T-helper 17 cell (primary cell): ENCODE data around the gene LYST. TPM values are rescaled to one million over a fixed set of nuclear protein-coding genes. Genes with fewer than 3 reads are reported as not detected.
A peak's percentile ranks its signal among the peaks of the same experiment; 100 is the strongest.
"Not testable (repeated sequence)": the region's sequence is repeated elsewhere in the genome, so short reads cannot be mapped to it uniquely, and the experiment has no call there.

Experiments used
- ATAC-seq: fragments of 150-1000 bp; cut with Tn5 transposase; 2 replicates; pipeline ENCODE4 v1.10.0; 2021; ENCODE audit warnings: mild to moderate bottlenecking, moderate library complexity
- DNase-seq, 3 donors: peaks; one replicate each; pipeline versions ENCODE4 v3.0.0 to v3.0.0-alpha.2; 2020 to 2021
- H3K9me3 ChIP-seq: one replicate; pipeline ENCODE4 v1.7.0; 2013; ENCODE audit warnings: low read length, mild to moderate bottlenecking; ENCODE audit not compliant: control insufficient read depth, poor library complexity, severe bottlenecking
- H3K27ac Mint-ChIP-seq: one replicate; pipeline ENCODE4 v1.8.0; 2022; ENCODE audit warnings: mild to moderate bottlenecking, moderate library complexity, mixed read lengths
- H3K27me3 Mint-ChIP-seq: one replicate; pipeline ENCODE4 v1.8.0; 2022; ENCODE audit warnings: mixed read lengths
- H3K36me3 Mint-ChIP-seq: one replicate; pipeline ENCODE4 v1.8.0; 2022; ENCODE audit warnings: low read depth, mixed read lengths
- H3K4me1 Mint-ChIP-seq: one replicate; pipeline ENCODE4 v1.8.0; 2022; ENCODE audit warnings: mild to moderate bottlenecking, mixed read lengths
- H3K4me3 Mint-ChIP-seq: one replicate; pipeline ENCODE4 v1.8.0; 2022; ENCODE audit warnings: mild to moderate bottlenecking, moderate library complexity, mixed read lengths
- total RNA-seq, 4 donors: library from RNA in 2 of 4; stranded (reverse) in 2 of 4; gene quantifications; one replicate each; pipeline ENCODE4 v1.2.3 and lab custom pipeline; 2022 to 2026

LYST gene
- total RNA-seq, 2 donors from 2014 or later, result 24.5 to 29.6 TPM

DNA sequence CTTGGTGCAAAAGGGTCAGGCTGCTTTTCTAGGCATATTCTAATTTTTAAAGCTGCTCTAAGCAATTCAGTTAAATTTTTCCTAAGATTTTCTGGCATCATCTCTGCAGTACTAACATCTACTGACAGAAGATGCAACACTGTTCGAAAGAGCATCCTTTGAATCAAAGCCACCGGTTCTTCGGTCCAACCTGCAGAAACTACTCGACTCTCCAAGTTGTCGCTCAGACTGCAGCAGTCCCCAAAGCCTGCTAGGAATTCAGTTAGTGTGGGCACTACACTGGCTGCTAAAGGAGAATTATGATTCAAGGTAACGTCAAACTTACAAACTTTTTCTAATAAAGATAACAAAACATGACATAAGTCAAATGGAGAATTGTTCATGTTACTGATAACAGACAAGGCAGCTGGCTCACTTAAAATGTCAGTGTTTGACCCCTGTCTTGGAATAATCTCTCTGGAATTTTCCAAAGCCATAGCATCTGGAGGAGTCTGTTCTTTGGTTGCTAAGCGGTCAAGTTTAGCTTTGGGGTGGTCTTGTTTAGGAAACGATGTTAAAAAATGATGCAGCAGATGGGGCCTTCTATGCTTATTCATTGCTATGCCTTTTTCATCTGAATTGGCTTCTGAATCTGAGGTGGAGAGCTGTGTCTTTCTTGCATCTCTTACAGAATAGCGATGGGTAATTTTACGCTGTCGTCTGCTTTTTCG is 56.9 kb downstream of the LYST start:
- no peaks in the 10 kb centered on the region for H3K4me1 Mint-ChIP-seq
- H3K27ac Mint-ChIP-seq, result no peak overlapping the region
- ATAC-seq (no peak), DNase-seq (no peak)
- no peaks in the 10 kb centered on the region for H3K27me3 Mint-ChIP-seq
- H3K9me3 ChIP-seq, result no peaks in the 10 kb centered on the region
- no peak overlapping the region for H3K4me3 Mint-ChIP-seq
- H3K36me3 Mint-ChIP-seq, result peaks cover 6% of the 10 kb centered on the region

DNA sequence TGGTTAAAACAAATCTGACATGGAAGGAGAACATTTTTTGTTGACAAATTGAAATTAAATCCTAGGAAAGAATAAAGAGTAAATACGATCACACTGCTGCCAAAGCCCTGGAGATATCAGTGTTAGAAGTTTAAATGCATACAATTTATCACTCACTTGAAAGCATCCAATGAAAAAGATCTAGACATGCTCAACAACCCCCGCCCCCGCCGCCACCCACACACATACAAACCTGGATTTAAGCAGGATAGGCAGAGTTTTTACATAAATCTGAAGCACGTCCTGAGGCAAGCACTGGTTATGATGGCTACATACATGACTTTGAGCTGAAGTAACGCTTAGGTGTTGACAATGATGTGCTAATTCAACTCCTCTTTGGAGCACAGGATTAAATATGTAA is 58.5 kb downstream of the LYST start:
- no peaks in the 10 kb centered on the region for H3K4me1 Mint-ChIP-seq
- no peaks in the 10 kb centered on the region for H3K27me3 Mint-ChIP-seq
- H3K36me3 Mint-ChIP-seq, result peaks cover 8% of the 10 kb centered on the region
- no peak overlapping the region for H3K4me3 Mint-ChIP-seq
- ATAC-seq (no peak), DNase-seq (no peak)
- H3K27ac Mint-ChIP-seq, result no peak overlapping the region
- no peaks in the 10 kb centered on the region for H3K9me3 ChIP-seq

DNA sequence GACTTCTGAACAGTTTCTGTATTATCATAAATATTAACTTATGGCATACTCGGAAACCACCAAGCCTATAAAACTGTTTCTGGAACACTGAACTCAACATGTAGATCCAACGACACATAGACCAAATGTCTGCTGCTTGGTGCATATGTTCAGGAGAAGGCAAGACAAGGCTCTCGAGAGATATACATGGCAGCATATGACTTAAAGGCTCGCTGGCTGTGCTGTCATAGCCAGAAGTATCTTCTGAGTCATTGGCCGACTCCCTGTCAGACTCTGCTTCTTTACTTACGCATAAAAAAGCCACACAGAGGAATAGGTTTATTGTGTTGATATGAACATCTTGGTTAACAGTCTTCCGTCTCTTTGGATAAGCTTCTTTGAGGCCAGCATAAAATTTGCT is 60.6 kb downstream of the LYST start:
- no peak for ATAC-seq
- Mint-ChIP-seq H3K36me3 (peaks cover 8% of the 10 kb centered on the region), H3K4me1 (no peaks in the 10 kb centered on the region), H3K4me3 (no peak overlapping the region), H3K27ac (no peak overlapping the region), H3K27me3 (no peaks in the 10 kb centered on the region)
- DNase-seq, result no peak
- H3K9me3 ChIP-seq, result no peaks in the 10 kb centered on the region

DNA sequence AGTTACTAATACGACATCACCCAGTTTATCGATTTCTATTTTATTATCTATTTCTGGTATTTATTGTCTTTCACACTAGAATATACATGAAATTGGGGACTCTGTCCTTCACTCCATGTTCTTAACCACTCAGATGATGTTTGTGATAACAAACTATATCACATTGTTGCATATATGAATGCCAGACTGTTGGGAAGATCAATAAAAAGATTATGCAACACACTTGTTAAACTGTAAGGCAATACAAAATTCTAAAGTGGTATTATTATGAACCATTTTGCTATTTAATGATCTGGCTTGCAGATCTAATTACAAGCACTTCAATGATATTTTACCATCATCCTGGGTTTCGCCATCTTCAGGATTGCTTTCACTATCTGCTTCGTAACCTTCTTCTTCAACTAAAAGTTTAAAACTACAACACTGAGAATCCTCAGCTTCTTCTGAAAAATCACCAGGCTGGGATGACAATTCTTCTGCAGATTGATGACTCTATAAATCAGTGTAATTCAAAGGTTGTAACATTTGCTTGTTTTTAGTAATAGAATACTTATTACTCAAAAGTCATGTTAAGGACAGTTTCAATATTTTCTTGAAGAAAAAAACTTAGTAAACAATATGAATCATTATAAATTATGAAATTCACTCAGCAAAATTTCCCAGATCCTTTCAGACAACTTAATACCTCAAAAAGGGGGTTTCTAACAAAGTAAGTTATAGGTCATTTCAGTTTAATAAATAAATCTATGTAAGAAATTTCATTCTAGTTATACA is 63.9 kb downstream of the LYST start:
- H3K9me3 ChIP-seq, result no peaks in the 10 kb centered on the region
- peaks cover 3% of the 10 kb centered on the region for H3K36me3 Mint-ChIP-seq
- H3K4me3 Mint-ChIP-seq, result no peak overlapping the region
- ATAC-seq (no peak), DNase-seq (no peak)
- H3K4me1 Mint-ChIP-seq, result no peaks in the 10 kb centered on the region
- H3K27me3 Mint-ChIP-seq, result no peaks in the 10 kb centered on the region
- peak overlapping the region; percentile 24 for H3K27ac Mint-ChIP-seq

DNA sequence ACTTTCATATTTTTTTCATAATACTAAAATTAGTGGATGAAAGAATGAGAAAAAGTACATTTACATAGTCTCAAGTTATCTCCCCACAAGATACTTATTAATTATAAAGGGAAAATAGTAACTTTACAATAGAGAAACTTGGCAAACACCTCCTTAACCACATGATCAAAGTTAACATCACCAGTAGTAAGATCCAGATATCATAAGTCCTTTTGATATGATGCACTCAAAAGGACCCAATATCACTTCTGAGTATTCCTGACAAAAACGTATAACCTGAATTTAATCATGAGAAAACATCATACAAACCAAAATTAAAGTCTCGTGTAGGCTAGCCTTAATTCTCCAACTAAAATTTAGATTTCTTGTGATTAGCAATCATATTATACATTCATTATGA is 67.4 kb downstream of the LYST start:
- Mint-ChIP-seq H3K27ac (no peak overlapping the region), H3K4me1 (no peaks in the 10 kb centered on the region), H3K27me3 (no peaks in the 10 kb centered on the region), H3K36me3 (no peaks in the 10 kb centered on the region), H3K4me3 (no peak overlapping the region)
- DNase-seq (no peak), ATAC-seq (no peak)
- no peaks in the 10 kb centered on the region for H3K9me3 ChIP-seq

DNA sequence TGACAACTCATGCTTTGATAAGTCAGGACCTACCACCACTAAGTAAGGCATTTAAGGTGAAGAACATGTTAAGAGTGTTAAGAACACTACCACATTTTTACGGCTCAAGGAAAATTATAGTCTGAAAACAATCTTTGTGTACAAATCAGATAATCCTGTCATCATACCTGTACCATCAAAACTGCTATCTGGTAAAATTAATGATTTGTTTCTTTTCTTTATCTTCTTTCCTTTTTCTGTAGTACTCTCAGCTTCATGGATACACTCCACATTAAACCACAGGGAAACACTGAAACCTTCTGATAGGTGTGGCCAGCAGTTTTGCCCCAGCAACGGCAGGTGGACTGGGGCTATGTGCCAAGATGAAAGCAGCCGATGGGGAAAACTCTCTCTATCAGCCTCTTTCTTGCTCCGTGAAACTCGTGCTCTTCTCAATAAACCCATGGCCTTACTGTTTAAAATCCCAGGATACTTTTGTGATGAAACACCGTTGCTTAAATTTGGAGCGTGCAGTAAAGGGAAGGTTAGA is 75.1 kb downstream of the LYST start:
- Mint-ChIP-seq H3K4me3 (no peak overlapping the region), H3K27ac (no peak overlapping the region), H3K36me3 (no peaks in the 10 kb centered on the region), H3K27me3 (no peaks in the 10 kb centered on the region), H3K4me1 (no peaks in the 10 kb centered on the region)
- ATAC-seq (no peak), DNase-seq (no peak)
- H3K9me3 ChIP-seq, result no peaks in the 10 kb centered on the region

DNA sequence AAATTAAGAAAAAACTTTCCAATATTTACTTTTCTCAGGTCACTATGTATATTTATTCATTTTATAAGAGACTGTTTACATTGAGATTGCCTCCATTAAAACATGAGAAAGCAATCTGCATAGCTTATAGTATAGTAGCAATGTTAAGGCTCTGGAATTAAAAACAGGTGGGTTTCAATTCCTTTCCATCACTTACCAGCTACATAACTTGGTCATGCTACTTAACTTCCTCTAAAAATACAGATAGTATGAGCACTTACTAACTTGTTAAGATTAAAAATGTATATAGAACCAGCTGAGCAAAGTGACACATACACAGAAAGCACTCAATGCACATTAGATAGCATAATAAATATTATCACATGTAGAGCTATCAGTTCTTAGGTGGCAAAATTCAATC is 76.6 kb downstream of the LYST start:
- no peak overlapping the region for H3K4me3 Mint-ChIP-seq
- H3K9me3 ChIP-seq, result no peaks in the 10 kb centered on the region
- no peaks in the 10 kb centered on the region for H3K36me3 Mint-ChIP-seq
- H3K4me1 Mint-ChIP-seq, result peaks cover 2% of the 10 kb centered on the region
- H3K27me3 Mint-ChIP-seq, result no peaks in the 10 kb centered on the region
- DNase-seq, result no peak
- ATAC-seq, result no peak
- peak overlapping the region; percentile 24 for H3K27ac Mint-ChIP-seq

DNA sequence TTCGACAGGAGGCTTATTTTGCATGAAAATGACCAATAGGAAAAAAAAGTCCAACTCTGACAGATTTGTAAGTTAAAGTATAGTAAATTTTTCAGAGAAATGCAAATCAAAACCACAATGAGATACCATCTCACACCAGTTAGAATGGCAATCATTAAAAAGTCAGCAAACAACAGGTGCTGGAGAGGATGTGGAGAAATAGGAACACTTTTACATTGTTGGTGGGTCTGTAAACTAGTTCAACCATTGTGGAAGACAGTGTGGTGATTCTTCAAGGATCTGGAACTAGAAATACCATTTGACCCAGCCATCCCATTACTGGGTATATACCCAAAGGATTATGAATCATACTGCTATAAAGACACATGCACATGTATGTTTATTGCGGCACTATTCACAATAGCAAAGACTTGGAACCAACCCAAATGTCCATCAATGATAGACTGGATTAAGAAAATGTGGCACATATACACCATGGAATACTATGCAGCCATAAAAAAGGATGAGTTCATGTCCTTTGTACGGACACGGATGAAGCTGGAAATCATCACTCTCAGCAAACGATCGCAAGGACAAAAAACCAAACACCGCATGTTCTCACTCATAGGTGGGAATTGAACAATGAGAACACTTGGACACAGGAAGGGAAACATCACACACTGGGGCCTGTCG is 80.3 kb downstream of the LYST start:
- H3K4me3 Mint-ChIP-seq, result not testable (repeated sequence)

DNA sequence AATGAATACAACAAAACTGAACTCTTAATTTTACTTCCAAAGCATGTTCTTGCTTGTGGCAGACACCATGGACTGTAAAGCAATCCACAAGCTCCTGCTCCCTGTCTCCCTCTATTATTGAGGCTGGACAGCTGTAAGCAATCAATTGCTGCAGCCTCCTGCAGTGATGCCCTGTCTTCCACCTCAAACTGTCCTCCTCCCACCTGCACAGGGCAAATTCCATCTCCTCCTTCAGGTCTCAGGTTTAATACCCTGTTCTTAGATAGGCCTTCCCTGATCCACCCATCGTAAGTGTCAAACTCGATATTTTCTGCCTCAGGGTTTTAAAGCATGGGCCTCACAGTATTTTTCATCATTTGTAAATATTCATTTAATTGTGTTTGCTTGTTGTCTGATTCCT is 81.8 kb downstream of the LYST start:
- no peak overlapping the region for H3K4me3 Mint-ChIP-seq
- H3K9me3 ChIP-seq, result no peaks in the 10 kb centered on the region
- DNase-seq (no peak), ATAC-seq (no peak)
- H3K27ac Mint-ChIP-seq, result no peak overlapping the region
- H3K36me3 Mint-ChIP-seq, result no peaks in the 10 kb centered on the region
- H3K4me1 Mint-ChIP-seq, result peaks cover 2% of the 10 kb centered on the region
- no peaks in the 10 kb centered on the region for H3K27me3 Mint-ChIP-seq

More for the DNA sequence above, 80.3 kb downstream of the LYST start:
- not testable (repeated sequence) for H3K9me3 ChIP-seq, H3K4me1 Mint-ChIP-seq, DNase-seq, H3K36me3 Mint-ChIP-seq, H3K27me3 Mint-ChIP-seq, H3K27ac Mint-ChIP-seq, ATAC-seq

DNA sequence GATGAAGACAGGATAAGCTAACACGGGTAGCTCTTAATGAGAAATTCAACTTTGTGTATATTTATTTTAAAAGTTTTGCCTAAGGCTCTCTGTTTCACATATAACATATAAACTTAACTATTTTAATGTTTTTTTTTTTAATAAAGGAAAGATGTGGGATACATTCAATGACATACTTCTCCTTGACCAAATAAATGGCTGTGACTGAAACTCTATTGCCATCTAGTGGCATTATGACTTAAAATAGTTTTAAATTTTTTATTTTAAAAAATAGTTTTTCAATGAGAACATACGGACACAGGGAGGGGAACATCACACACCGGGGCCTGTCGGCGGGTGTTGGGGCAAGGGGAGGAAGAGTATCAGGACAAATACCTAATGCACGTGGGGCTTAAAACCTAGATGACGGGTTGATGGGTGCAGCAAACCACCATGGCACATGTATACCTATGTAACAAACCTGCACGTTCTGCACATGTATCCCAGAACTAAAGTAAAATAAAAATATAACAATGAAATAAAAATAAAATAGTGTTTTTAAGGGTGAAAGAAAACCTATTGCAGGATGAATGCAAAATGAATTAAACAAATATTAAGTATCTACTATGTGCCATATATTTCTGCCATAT is 83.4 kb downstream of the LYST start:
- no peak overlapping the region for H3K4me3 Mint-ChIP-seq
- peaks cover 2% of the 10 kb centered on the region for H3K4me1 Mint-ChIP-seq
- H3K27ac Mint-ChIP-seq, result no peak overlapping the region
- ATAC-seq, result no peak
- DNase-seq, result no peak
- no peaks in the 10 kb centered on the region for H3K9me3 ChIP-seq
- peaks cover 3% of the 10 kb centered on the region for H3K36me3 Mint-ChIP-seq
- H3K27me3 Mint-ChIP-seq, result no peaks in the 10 kb centered on the region

DNA sequence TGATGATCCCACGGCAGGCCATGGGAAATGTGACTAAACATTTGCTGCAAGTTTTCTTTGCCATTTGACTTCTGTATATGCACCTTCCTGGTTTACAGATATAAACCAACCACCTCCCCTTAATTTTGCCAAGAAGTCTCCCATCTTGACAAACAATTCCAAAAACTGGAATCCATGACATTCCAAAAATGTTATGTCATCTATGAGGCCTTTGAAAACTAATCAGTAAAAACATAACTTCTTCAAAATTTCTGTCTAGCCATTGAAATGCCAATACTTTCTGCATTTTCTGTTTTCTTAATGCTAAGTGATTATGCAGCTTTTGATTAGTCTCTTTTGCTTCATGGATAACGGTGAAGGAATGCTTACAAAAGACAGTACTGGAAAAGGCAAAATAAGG is 84.1 kb downstream of the LYST start:
- H3K4me3 Mint-ChIP-seq, result no peak overlapping the region
- no peak overlapping the region for H3K27ac Mint-ChIP-seq
- no peaks in the 10 kb centered on the region for H3K9me3 ChIP-seq
- no peak for ATAC-seq
- H3K27me3 Mint-ChIP-seq, result no peaks in the 10 kb centered on the region
- peaks cover 3% of the 10 kb centered on the region for H3K36me3 Mint-ChIP-seq
- no peak for DNase-seq
- H3K4me1 Mint-ChIP-seq, result peaks cover 2% of the 10 kb centered on the region

DNA sequence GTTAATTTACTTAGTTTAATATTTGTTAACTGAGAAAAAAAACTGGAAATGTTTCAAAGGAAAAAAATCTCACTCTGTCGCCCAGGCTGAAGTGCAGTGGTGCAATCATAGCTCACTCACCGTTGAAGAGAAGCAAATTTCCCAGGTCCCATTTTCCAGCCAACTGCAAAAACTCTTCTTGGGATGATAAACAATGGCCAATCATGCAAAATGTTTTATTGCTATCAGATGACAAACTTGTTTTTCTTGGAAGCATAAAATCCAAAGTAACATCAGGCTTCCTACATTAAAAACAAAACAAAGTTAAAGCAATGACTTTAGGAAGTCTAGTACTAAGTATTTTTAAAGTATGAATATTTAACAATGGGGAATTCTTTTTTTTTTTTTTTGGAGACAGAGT is 84.9 kb downstream of the LYST start:
- no peak overlapping the region for H3K27ac Mint-ChIP-seq

DNA sequence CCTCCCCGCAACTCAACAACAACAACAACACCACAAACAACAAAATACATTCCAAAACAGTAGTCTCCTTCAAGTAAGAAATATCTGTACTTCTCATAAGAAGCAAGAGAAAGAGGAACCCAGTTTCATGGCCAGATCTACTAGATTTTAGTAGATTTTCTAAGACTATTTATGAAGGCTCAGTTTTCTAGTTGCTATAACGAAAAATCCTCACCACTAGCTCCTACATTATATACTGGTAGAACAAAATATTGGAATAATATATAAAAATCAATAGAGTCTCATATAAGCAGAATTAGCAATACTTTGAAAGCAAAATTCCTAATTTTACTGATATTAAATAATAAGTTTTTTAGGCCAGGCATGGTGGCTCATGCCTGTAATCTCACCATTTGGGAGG is 86.9 kb downstream of the LYST start:
- H3K27me3 Mint-ChIP-seq, result no peaks in the 10 kb centered on the region
- no peak for ATAC-seq

More for the DNA sequence above, 84.9 kb downstream of the LYST start:
- Mint-ChIP-seq H3K27me3 (no peaks in the 10 kb centered on the region), H3K4me3 (no peak overlapping the region), H3K4me1 (peaks cover 2% of the 10 kb centered on the region), H3K36me3 (peaks cover 3% of the 10 kb centered on the region)
- DNase-seq (no peak), ATAC-seq (no peak)
- H3K9me3 ChIP-seq, result no peaks in the 10 kb centered on the region

More for the DNA sequence above, 86.9 kb downstream of the LYST start:
- no peak overlapping the region for H3K27ac Mint-ChIP-seq
- H3K9me3 ChIP-seq, result no peaks in the 10 kb centered on the region
- DNase-seq, result no peak
- H3K36me3 Mint-ChIP-seq, result peaks cover 9% of the 10 kb centered on the region
- H3K4me3 Mint-ChIP-seq, result no peak overlapping the region
- peaks cover 3% of the 10 kb centered on the region for H3K4me1 Mint-ChIP-seq
